Vagina (tissue), 2 donors: ENCODE measurements around the gene MYF6.

Experiments used
- POLR2AphosphoS5 ChIP-seq, 2 donors: sonication (generic); formaldehyde crosslinking; IDR thresholded peaks; one replicate each; pipeline ENCODE4 v1.9.0; 2017; ENCODE audit warnings: antibody characterized with exemption in 2 of 2, mild to moderate bottlenecking in 2 of 2, low read depth in 1 of 2; ENCODE audit not compliant: insufficient read depth in 1 of 2
- TF ChIP-seq, protein P1 (sequence below), 3 experiments: fragments of 450-650 bp in 2 of 3; fragments of 200-600 bp in 1 of 3; sonication (generic) in 1 of 3; IDR thresholded peaks; one replicate each; pipeline ENCODE4 v1.5.1; 2017 to 2019; ENCODE audit warnings: antibody characterized with exemption in 3 of 3, mild to moderate bottlenecking in 2 of 3, moderate library complexity in 2 of 3

DNA sequence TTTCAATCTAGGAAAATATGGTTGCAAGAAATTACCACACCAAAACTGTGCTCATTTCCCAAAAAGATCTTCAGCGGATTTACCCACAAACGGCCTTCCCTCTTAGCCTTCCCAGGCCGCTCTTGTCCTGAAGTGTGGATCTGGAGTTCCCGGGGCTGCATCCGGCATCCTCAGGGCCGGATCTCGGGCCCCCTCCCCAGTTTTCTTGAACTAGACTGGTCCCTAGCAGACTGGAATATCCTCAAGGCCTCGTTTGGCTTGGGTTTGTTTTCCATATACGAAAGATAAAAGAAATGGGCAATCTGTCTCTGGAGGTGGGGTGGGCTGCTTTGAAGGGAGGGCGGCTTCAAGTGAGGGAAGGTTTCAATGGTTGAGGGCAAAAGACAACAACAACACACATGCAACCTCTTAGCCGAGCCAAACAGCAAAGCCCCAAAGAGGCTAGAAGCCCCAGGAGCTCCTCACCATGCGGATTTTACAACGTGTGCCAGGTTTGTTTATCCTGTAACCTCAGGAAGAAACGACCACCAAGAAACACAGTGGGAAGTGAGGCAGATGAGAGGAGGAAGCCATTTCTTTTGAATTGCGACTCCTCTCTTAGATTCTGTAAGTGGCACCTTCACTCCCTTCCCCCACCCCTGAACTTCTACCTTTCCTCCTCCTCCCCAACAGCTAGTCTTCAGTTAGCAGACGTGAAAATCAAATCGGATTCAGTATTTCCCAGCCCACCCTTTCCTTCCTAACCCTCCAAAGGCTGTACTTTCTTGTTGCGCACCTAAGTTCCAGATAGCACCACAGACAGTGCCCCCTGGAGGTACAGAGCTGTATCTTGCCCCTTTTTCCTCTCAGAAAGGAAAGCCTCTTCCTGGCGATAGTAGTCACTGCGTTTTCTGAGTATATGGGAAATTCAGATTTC lies 2.6 kb downstream of the MYF6 start:
- TF ChIP-seq, protein P1, sequence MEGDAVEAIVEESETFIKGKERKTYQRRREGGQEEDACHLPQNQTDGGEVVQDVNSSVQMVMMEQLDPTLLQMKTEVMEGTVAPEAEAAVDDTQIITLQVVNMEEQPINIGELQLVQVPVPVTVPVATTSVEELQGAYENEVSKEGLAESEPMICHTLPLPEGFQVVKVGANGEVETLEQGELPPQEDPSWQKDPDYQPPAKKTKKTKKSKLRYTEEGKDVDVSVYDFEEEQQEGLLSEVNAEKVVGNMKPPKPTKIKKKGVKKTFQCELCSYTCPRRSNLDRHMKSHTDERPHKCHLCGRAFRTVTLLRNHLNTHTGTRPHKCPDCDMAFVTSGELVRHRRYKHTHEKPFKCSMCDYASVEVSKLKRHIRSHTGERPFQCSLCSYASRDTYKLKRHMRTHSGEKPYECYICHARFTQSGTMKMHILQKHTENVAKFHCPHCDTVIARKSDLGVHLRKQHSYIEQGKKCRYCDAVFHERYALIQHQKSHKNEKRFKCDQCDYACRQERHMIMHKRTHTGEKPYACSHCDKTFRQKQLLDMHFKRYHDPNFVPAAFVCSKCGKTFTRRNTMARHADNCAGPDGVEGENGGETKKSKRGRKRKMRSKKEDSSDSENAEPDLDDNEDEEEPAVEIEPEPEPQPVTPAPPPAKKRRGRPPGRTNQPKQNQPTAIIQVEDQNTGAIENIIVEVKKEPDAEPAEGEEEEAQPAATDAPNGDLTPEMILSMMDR (IDR thresholded peaks at IDR 0.05) = no peak
- TF ChIP-seq POLR2AphosphoS5 (IDR thresholded peaks at IDR 0.05; ENCODE audit: insufficient read depth in 1 of 2, low read depth in 1 of 2) = no peak
